Astrocyte of the spinal cord (primary cell): ENCODE measurements around the gene ARHGAP5.

Experiments used
- DNase-seq: peaks from one replicate; pipeline ENCODE4 v3.0.0; 2011; ENCODE audit warnings: low read depth, low spot score
- H3K4me3 ChIP-seq: 2 replicates; pipeline ENCODE4 v1.5.1; 2011; ENCODE audit warnings: low read depth, mild to moderate bottlenecking, low read length, moderate library complexity
- CTCF ChIP-seq: IDR thresholded peaks from 2 replicates; pipeline ENCODE4 v1.5.1; 2012; ENCODE audit warnings: low read depth, mild to moderate bottlenecking, low read length, inconsistent platforms
- in situ Hi-C: cut with HindIII; loops from 2 replicates; pipeline ENCODE4 v1.10.0; 2017; ENCODE audit warnings: low sequenced_read_pairs

The ARHGAP5 gene

GRCh38 chr14:32078858-32079216 lies 1.7 kb downstream of the ARHGAP5 start:
- TF ChIP-seq CTCF, result no peak
- no peak for DNase-seq
- peak overlapping the region; percentile 96 for H3K4me3 ChIP-seq
- in situ Hi-C loops, result no loop called here

- no peak for TF ChIP-seq CTCF
These were observed 2.2 kb downstream of the ARHGAP5 start for GRCh38 chr14:32079264-32079663.

DNA sequence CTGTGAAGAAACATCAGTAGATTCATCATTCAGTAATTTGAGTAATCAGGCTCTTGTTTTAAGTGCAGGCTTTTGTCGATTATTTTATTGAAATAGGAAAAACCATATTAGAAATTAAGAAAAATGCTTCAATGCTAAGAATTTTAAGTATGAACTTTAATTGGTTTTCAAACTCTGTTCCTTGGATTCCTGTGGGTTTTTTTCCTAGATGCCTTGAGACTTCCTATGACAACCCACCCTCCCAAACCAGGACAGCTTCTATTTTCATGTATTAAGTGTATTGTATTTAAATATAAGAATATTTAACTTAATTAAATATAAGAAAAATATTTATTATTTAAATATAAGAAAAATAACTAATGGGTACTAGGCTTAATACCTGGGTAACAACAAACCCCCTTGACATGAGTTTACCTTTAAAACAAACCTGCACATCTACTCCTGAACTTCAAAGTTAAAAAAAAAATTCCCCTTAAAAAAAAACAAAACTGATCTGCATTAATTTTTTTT lies 3.0 kb downstream of the ARHGAP5 start:
- no peak for DNase-seq
- in situ Hi-C loops, result no loop called here
- H3K4me3 ChIP-seq, result no peak overlapping the region
- TF ChIP-seq CTCF, result no peak

More at GRCh38 chr14:32079264-32079663, 2.2 kb downstream of the ARHGAP5 start:
- peak; percentile 9 for DNase-seq
- in situ Hi-C loops, result no loop called here
- peak overlapping the region; percentile 96 for H3K4me3 ChIP-seq

- in situ Hi-C loops, result no loop called here
- H3K4me3 ChIP-seq, result no peak overlapping the region
These were observed 4.8 kb downstream of the ARHGAP5 start for GRCh38 chr14:32081901-32082300.

GRCh38 chr14:32083315-32083624 lies 6.2 kb downstream of the ARHGAP5 start:
- in situ Hi-C loops, result no loop called here
- no peak for DNase-seq
- TF ChIP-seq CTCF, result no peak
- no peak overlapping the region for H3K4me3 ChIP-seq

More at GRCh38 chr14:32081901-32082300, 4.8 kb downstream of the ARHGAP5 start:
- DNase-seq, result no peak
- TF ChIP-seq CTCF, result no peak

DNA sequence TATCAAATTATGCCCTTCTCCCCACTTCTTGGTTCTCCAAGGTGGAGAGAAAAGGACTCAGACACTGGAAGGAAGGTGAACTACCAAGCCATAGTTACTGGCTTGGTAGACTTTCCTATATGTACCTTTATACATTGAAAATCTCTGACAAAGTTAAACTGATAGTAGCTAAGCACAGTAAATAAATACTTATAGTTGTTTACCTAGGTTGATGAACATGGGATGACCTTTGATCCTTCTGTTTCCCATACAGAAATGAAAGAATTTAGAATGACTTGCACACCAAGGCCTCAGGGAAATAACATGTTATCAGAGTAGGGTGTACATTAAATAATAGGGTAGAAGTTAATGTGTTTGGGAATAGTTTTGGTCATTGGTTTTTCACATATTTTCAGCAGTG lies 6.7 kb downstream of the ARHGAP5 start:
- in situ Hi-C loops, result no loop called here
- no peak overlapping the region for H3K4me3 ChIP-seq
- no peak for TF ChIP-seq CTCF
- no peak for DNase-seq
